NB4 (cell line): ENCODE results near the gene SCFD2.
A peak's percentile ranks its signal among the peaks of the same experiment; 100 is the strongest.

ENCODE experiments used
- DNase-seq: peaks from one replicate; pipeline ENCODE4 v3.0.0; 2010; ENCODE audit warnings: low read depth
- H3K4me3 ChIP-seq: one replicate; pipeline ENCODE4 v1.5.1; 2011; ENCODE audit warnings: mild to moderate bottlenecking, low read depth, low read length, moderate library complexity
- CTCF ChIP-seq: IDR thresholded peaks from one replicate; pipeline ENCODE4 v1.5.1; 2012; ENCODE audit warnings: low read depth, low read length
- MAX ChIP-seq: IDR thresholded peaks from 2 replicates; pipeline ENCODE4 v1.6.1; 2011; ENCODE audit warnings: low read depth, low read length
- MYC ChIP-seq: IDR thresholded peaks from 2 replicates; pipeline ENCODE4 v1.6.1; 2011; ENCODE audit warnings: low read depth, low read length
- POLR2A ChIP-seq: IDR thresholded peaks from 2 replicates; pipeline ENCODE4 v1.6.1; 2011; ENCODE audit warnings: mild to moderate bottlenecking; ENCODE audit not compliant: insufficient read length; ENCODE audit errors: extremely low read depth

The SCFD2 gene

GRCh38 chr4:53174823-53175222, 191.0 kb downstream of the SCFD2 start:
- TF ChIP-seq CTCF, result no peak
- no peak for TF ChIP-seq POLR2A
- TF ChIP-seq MYC, result no peak
- TF ChIP-seq MAX, result no peak
- DNase-seq, result no peak

GRCh38 chr4:53173576-53173975, 192.3 kb downstream of the SCFD2 start:
- no peak overlapping the region for H3K4me3 ChIP-seq
- DNase-seq, result no peak
- TF ChIP-seq MYC (no peak), MAX (no peak), POLR2A (no peak), CTCF (no peak)

More at GRCh38 chr4:53174823-53175222, 191.0 kb downstream of the SCFD2 start:
- H3K4me3 ChIP-seq, result no peak overlapping the region

GRCh38 chr4:53171797-53172196, 194.1 kb downstream of the SCFD2 start:
- DNase-seq, result no peak
- TF ChIP-seq POLR2A (no peak), MAX (no peak), CTCF (no peak), MYC (no peak)

GRCh38 chr4:53169695-53170617, 195.9 kb downstream of the SCFD2 start:
- no peak for TF ChIP-seq POLR2A
- TF ChIP-seq MYC, result no peak
- TF ChIP-seq MAX, result no peak
- TF ChIP-seq CTCF, result no peak
- H3K4me3 ChIP-seq, result no peak overlapping the region

More at GRCh38 chr4:53171797-53172196, 194.1 kb downstream of the SCFD2 start:
- no peak overlapping the region for H3K4me3 ChIP-seq

GRCh38 chr4:53168228-53168627, 197.6 kb downstream of the SCFD2 start:
- TF ChIP-seq MYC (no peak), MAX (no peak), POLR2A (no peak), CTCF (no peak)
- no peak overlapping the region for H3K4me3 ChIP-seq
- DNase-seq, result peak; percentile 4

More at GRCh38 chr4:53169695-53170617, 195.9 kb downstream of the SCFD2 start:
- DNase-seq, result no peak
